Ishikawa (cell line): ENCODE data around the gene MFNG.

ENCODE experiments used
- CREB1 ChIP-seq: IDR thresholded peaks from 2 replicates; pipeline ENCODE4 v1.6.1; 2012; ENCODE audit warnings: low read depth
- EGR1 ChIP-seq: IDR thresholded peaks from 2 replicates; pipeline ENCODE4 v1.6.1; 2012
- RAD21 ChIP-seq: IDR thresholded peaks from 2 replicates; pipeline ENCODE4 v1.6.1; 2012; ENCODE audit warnings: low read depth
- TAF1 ChIP-seq: IDR thresholded peaks from 2 replicates; pipeline ENCODE4 v1.6.1; 2012; ENCODE audit warnings: low read depth, mild to moderate bottlenecking
- TCF12 ChIP-seq: IDR thresholded peaks from 2 replicates; pipeline ENCODE4 v1.6.1; 2012; ENCODE audit warnings: low read depth
- YY1 ChIP-seq: IDR thresholded peaks from 2 replicates; pipeline ENCODE4 v1.6.1; 2012; ENCODE audit warnings: low read depth
- TF ChIP-seq, protein P1 (sequence below): IDR thresholded peaks from 2 replicates; pipeline ENCODE4 v1.6.1; 2012
- TF ChIP-seq, protein P2 (sequence below): IDR thresholded peaks from 2 replicates; pipeline ENCODE4 v1.6.1; 2012; ENCODE audit warnings: low read depth, mild to moderate bottlenecking

- TF ChIP-seq EGR1, result no peak
- TF ChIP-seq, protein P1, sequence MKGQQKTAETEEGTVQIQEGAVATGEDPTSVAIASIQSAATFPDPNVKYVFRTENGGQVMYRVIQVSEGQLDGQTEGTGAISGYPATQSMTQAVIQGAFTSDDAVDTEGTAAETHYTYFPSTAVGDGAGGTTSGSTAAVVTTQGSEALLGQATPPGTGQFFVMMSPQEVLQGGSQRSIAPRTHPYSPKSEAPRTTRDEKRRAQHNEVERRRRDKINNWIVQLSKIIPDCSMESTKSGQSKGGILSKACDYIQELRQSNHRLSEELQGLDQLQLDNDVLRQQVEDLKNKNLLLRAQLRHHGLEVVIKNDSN, result no peak
- TF ChIP-seq CREB1, result no peak
- no peak for TF ChIP-seq RAD21
- no peak for TF ChIP-seq TCF12
- TF ChIP-seq, protein P2, sequence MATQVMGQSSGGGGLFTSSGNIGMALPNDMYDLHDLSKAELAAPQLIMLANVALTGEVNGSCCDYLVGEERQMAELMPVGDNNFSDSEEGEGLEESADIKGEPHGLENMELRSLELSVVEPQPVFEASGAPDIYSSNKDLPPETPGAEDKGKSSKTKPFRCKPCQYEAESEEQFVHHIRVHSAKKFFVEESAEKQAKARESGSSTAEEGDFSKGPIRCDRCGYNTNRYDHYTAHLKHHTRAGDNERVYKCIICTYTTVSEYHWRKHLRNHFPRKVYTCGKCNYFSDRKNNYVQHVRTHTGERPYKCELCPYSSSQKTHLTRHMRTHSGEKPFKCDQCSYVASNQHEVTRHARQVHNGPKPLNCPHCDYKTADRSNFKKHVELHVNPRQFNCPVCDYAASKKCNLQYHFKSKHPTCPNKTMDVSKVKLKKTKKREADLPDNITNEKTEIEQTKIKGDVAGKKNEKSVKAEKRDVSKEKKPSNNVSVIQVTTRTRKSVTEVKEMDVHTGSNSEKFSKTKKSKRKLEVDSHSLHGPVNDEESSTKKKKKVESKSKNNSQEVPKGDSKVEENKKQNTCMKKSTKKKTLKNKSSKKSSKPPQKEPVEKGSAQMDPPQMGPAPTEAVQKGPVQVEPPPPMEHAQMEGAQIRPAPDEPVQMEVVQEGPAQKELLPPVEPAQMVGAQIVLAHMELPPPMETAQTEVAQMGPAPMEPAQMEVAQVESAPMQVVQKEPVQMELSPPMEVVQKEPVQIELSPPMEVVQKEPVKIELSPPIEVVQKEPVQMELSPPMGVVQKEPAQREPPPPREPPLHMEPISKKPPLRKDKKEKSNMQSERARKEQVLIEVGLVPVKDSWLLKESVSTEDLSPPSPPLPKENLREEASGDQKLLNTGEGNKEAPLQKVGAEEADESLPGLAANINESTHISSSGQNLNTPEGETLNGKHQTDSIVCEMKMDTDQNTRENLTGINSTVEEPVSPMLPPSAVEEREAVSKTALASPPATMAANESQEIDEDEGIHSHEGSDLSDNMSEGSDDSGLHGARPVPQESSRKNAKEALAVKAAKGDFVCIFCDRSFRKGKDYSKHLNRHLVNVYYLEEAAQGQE, result no peak
- no peak for TF ChIP-seq YY1
- no peak for TF ChIP-seq TAF1
These were observed 17.0 kb upstream of the MFNG start for GRCh38 chr22:37503183-37503683.
